SKM-1 (cell line): Measurements from ENCODE around the gene CCL19.

ENCODE experiments used
- DNase-seq: peaks from one replicate; lab custom pipeline; 2025; ENCODE audit not compliant: unreplicated experiment; lab: John Stamatoyannopoulos, UW

Gene CCL19

DNA sequence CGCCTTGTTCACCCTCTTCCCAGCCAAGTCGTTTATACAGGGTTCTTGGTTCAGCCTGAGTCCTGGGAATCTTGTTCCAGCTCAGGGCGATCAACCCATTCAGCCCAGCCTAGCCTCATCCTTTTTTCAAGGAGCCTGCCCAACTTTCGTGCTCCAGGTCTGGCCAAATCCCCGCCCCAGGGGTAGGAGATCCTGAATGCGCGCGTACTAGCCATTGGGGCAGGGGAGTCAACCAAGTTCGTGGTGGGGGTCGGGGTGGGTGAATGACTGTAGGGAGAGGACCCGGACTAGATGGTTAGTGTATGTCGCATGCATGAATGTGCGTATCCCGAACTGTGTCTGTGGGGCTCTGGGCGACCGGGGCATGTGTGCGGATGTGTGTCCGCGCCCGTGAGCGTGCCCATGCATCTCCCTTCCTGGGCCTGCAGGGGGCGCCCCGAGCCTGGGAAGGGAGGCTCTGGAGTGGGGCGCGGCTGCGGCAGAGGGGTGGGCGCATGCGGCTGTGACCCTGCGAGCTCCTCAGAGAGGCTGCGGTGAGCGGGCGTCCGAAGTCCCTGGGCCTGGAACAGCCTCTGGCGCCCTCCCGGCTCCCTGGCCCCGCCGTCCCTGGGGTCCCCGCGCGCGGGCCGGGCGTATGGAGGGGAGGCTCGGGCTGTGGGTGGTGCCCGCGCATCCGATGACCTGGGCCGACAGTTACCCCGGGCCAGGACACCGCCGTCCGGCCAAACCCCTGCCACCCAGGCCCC lies 10.1 kb upstream of the CCL19 start:
- DNase-seq = peak; percentile 33

DNA sequence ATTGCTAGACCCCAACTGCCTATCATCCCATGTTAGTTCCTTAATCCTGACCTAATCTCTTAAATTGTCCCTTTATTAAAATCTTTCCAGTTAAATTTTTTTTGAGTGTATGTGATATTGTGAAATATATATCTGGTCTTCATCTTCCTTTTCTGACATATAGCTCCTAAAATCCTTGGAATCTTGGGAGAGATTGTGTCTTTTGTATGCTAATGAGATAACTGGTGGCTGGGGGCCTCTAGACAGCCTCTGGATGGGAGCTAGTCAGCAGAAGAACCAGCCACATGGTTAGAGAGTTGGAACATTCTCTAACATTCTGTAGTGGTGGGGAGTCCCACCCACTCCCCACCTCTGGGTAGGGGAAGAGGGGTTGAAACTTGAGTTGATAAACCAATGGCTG lies 3.7 kb upstream of the CCL19 start:
- no peak for DNase-seq

DNA sequence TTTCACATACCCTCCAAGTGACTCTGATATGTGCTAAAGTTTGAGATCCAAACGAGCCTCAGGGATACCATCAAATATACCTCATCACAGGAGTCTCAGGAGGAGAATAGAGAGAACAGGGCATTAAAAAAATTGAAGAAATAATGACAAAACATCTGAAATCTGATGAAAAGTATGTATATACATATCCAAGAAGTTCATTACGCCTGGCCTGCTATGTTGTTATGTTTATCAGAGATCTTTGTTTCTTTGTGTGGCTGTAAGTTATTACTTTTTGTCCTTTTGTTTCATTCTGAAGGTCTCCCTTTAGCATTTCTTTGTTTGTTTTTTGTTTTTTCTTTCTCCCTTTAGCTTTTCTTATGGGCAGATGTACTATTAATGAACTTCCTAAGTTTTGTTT lies 2.5 kb upstream of the CCL19 start:
- DNase-seq = no peak

DNA sequence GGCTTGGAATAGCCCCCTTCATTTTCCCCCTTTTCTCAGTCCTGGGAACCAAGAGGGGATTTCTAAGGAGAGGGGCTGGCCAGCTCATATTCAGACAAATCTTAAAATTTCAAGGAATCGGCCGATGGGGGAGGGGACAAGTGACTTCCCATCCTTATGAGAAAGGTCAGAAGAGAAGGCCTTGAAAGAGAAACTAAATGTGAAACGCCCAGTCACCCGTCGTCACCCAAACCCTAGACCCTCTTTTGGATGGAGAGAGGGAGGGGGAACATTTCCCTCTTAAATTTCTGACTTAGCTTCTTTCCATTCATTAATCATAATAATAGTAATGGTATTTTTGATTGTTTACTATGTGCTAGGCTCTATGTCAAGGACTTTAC lies 850 bp upstream of the CCL19 start:
- no peak for DNase-seq

DNA sequence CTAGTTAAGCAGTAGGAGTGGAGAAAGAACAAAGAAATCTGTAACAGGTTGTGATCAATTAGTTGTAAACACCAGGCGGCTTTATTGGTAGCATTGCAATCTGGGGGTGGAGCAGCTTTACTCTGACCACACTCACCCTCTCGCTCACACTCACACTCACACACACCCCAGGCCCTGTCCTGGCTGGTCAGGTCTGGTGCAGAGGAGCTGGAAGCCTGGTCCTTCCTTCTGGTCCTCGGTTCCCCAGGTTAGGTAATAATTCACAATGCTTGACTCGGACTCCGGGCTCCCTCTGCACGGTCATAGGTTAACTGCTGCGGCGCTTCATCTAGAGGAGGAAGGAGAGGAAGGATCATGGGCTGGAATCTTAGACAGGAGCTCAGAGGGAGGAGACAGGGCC lies 1.6 kb downstream of the CCL19 start:
- DNase-seq = no peak

DNA sequence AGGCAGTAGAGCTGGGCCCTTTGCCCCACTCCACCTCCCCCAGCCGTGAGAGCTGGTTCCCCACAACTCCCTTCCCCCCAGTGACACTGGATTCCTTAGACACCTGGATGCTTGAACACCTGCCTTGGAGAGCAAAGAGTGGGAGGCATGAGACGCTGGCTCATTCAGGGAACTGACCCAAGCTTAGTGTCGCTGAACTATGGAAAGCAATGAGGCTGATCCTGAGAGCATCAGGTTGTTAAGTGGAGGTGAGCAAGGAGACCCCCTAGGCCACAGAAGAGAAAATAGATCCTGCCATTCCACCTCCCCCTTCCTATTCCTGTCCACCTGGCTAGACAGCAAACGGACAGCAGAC lies 2.0 kb downstream of the CCL19 start:
- DNase-seq = no peak

DNA sequence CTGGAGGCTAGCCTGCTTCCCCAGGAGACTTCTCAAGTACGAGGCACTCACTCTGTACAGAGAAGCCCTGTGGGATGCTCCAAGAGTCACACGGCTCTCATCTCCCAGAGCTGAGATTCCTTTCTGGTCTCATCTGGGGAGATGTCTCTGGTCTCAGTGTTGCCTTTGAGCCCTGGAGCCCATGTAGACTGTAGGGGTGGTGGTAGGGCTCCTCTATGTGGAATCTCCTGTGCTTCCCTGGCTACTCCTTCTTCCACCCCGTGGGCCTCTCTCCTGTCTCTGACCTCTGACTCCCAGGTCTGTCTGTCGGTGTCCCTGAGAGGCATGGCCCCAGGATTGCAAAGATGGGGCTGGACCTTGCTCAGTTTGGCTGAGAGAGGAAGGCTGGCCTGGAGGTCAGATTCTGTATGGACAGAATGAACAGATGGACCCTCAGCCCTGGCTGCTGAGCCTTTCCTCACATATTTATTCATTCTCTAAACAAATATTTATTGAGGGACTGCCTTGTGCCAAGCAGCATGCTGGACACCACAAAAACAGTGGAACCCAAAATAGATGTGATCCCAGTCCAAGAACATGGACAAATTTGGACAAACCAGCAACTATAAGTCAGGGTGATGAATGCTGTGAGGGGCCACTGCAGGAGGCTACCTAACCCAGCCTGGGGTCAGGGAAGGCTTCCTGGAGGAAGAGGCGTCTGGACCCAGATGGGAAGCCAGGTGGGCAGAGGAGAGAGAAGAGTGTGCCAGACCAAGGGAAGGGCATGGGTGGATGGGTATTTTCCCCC lies 2.6 kb downstream of the CCL19 start:
- DNase-seq = no peak

DNA sequence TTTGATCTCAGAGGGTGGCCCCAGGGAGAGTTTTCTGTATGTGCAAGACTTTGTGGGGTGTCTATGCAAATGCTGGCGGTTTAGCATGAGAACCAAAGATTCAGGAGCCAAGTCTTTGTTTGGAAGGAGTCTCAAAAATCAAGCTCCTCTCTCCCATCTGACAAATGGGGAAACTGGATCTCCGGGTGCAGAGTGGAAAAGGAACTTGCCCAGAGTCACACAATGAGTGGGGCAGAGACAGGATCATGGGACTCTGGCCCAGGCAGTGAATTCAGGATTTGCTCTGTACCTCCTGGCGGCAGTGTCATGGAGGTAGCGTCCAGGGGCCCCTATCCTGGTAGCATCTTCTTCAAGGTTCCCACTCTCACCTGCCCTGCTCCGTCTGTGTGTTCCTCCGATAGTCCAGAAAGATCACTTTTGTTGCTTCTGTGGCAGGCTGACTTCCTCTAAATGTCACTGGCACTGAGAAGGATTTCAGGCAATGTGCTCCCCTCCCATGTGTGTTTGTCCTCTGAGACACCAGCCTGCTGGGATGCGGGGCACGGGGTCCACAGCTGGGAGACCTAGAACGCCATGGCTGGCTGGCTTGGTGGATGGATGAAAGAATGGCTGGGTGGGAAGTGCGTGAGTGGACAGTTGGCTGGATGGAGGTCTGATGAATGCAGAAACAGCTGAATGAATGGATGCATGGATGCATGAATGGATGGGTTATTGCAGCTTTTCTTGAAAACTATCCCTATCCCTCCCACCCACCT lies 3.6 kb downstream of the CCL19 start:
- DNase-seq = no peak

DNA sequence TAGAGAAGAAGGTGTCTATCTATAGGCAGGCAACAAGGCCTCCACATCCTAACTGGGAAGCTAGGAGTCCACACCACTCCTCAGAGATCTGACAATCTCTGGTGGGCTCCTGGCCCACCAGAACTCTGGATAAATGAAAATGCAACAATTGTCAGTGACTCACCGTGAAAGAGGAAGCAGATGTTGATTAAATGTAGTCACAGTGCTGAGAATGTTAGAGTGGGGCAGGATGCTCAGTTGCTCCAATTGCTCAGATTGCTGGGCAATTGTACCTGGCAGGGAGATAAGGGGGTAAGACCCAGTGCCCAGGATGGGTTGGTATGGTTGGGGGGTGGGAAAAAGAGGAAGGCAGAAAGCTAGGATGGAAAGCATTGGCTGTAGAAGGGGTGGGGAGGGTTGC lies 4.3 kb downstream of the CCL19 start:
- DNase-seq = no peak

DNA sequence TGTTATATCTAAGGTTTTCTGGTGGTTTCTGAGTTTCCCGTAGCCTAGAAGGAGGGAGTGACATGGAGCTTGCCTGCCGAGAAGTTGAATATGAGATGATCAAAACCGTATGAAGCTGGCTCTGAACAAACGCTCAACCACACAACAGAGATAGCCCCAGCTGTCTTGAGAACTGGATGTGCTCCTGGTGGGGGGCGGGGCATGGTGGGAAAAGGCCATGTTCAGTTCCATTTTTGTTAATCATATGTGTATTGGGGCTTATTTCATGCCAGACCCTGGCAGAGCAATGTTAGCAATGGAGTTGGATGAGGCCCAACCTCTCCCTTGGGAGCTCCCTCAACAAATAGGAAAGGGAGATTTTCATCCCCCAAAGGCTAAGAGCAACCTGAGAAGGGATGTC lies 4.8 kb downstream of the CCL19 start:
- no peak for DNase-seq

DNA sequence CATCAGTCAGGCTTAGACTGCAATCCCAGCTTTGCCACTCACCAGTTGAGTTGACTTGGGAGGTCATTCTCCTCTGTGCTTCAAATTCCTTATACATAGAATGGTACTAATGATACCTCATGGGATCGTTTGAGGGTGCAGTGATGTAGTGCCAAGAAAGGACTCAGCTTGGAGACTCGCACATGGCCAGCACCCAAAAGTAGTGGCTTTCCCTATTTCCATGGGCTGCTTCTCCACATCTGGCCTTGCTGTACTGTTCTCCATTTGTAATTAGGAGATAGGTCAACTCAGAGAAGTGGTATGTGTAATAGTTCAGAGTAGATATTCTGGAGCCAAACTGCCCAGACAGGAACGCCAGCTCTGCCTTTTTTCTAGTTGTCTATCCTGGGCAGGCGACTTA lies 5.5 kb downstream of the CCL19 start:
- DNase-seq = no peak

DNA sequence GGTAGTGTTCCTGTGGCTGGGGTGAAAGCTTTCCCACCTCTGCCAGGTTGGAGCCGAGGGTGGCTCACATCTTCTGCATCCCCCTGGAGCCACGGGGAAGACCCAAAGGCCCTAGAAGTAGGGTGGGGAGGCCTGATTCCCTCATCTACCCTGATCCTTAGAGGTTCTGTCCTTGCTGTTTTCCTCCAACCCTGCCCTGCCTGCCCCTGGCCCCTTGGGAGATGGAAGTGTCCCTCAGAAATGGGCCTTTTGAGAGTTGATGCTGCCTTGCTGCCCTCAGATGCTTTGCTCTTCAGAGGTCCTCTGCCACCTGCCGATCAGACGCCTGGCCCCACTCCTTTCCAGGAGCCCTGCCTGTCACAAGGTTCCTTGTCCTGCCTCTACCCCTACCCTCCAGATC lies 6.3 kb downstream of the CCL19 start:
- DNase-seq = no peak

DNA sequence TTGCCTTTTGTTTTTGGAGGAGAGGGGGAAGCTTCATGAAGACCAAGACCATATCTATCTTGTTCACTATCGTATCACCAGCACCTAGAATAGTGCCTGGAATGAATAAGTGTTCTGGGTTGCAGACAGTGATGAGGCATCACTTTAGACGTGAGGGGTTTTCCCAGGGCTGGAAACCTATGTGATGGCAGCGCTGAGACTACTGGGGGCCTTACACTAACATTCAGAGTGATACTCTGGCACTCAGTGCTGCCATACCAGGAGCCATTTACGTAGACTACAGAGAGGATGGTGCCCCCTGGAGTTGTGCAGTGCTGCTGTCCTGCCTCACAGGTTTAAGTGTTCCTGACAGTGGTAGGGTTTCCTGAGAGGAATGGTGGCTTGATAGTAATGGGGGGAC lies 6.9 kb downstream of the CCL19 start:
- DNase-seq = no peak

DNA sequence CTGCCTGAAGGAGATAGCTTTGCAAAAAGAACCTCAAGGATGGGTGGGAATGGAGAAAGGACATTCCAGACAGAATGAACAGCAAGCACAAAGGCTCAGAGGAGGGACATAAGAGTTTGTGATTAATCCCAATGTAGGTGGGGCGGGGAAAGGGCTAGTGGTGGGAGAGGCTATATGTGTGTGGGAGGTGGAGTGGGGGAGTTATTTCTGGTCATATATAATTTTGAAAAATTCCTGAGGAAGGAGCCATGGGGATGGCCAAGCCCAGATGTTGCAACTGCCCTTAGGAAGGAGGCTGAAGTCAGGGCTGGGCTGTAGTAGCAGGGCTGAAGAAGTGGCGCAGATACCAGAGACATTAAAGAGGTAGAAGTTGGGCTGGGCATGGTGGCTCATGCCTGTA lies 15.2 kb downstream of the CCL19 start:
- DNase-seq = no peak

DNA sequence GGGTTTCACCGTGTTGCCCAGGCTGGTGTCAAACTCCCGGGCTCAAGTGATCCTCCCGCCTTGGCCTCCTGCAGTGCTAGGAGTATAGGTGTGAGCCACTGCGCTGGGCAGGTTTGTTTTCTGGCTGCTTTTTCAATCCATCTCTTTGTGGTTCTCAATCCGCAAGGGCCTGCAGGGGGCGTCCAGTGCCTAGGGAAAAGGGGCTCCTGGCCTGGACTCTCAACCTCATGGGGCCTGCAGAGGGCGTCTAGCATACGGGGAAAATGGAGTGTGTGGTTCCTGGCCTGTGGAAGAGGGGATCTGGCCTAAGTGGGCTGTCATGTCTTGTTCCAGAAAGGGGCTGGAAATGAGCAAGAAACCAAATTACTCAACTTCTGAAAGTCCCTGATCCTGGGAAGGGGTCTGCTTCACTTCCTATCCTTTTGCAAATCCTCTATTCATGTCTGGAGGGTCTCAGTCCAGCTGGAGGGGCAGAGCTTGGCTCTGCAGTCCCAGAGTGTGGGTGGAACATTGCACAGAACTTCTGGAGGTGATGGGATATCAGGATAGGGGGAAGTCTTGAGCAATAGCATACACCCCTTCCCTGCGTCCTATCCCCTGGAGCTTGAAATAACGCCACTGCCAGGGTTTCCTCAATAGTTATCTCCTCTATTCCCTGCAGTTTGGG lies 15.9 kb downstream of the CCL19 start:
- DNase-seq = peak; percentile 59

DNA sequence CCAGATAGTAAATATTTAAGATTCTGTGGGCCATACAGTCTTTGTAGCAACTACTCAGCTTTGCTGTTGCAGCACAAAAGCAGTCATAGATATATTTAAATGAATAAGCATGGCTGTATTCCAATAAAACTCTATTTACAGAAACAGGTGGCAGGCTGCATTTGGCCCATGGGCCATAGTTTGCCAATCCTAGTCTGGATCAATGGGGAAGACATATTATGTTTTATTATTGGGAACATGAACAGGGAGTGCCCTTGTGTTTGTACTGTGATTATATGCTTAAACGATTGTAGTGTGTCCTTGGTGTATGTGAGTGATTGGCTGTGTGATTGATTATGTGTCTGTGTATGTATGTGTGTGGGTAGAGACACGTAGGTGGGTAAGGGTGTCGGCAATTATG lies 16.6 kb downstream of the CCL19 start:
- no peak for DNase-seq

DNA sequence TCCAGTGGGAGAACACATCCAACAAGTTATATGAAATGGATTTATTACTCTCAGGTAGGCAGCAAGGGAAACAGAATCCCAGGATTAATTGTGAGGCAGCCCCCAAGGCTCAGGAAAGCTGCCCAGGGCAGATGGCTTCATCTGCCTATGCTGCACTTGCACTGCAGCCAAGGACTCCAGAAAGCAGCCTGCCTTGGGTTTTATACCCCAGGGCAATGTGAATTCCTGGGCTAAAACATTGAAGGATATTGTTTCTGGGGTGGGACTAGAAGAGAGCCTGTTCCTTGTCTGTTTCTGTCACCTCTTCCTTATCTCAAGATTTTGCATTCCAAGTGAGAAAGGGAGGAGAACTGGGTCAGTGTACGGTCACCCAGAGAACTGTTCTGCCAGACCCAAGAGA lies 19.8 kb downstream of the CCL19 start:
- DNase-seq = no peak

DNA sequence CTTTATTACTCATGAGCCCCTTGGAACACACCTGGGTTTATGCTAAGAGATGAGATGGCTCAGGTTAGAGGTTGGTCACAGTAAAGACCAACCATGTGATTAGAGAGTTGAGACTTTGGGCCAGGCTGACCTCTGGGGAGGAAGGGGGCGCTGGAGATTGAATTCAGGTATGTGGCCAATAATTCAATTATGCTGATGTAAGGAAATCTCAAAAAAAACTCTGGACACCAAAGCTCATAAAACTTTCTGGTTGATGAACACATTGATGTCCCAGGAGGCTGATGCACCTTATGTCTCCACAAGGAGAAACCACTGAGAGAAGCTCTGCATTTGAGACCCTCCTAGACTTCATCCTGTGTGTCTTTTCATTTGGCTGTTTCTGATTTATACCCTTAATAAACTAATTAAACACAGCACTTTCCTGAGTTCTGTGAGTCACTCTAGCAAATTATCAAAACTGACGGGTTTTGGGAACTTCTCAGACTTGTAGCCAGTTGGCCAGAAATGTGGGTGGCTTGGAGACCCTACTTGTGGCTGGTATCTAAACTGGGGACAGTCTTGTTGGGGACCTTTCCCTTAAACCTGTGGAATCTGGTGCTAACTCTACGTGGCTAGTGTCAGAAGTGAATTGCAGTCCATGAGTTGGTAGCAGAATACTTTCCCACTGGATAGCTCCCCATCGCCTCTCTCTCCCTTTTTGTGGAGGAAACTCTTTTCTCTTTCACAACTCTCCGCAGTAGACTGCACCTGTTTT lies 21.1 kb downstream of the CCL19 start:
- no peak for DNase-seq

DNA sequence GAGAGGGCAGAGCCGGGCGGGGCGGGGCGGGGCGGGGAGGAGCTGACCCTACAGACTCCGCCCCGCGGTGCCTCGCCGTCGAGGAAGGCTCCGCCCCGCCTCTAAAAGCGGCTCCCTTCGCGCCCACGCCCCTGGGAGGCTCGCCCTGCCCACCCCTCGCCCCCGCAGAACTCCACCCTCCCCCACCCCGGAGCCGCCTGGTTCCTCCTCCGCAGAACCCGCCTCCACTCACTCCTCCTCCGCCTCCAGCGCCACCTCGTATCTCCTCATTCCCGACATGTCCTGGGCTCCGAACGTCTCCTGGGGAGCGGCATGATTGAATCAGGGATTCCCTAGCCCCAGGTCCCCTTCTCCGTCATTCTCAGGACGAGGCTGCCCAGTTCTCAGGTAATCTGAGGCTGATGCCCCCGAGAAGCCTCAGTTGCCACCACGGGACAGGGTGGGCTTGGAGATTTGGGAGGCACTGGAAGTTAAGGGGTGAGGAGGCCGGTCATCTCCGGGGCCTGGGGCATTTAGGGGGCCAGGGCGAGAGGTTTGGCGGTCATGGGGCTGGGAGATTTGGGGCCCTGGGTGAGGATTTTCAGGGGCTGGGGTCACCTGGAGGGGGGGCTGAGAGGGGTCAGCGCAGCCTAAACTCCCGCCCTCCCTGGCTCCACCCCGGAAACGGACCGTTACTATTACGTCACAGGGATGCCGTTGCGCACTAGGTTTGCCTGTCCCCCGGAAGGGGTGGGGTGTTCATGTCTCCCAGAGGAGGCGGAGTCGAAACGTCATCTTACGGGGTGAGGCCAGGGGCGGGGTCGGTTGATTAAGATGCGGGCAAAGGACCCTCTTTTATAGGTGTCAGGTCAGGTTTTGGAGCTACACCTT lies 25.5 kb downstream of the CCL19 start:
- peak; percentile 94 for DNase-seq

DNA sequence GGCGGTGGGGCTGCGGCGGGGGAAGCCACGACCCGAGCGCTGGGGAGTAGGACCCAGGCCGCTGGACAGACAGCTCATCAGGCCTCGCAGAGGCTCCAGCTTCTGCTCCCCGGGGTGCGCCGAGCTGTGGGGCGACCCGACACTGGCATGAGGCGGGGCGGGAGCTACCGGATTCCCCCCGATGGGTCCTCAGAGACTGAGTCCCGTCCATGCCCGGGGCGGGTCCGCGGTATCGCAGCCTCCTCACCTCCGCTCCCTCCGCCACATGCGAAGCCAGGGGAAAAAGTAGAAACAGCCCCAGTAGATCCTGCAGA lies 26.1 kb downstream of the CCL19 start:
- DNase-seq = no peak
